Skin of body (tissue), 2 donors: ENCODE results near the gene GPR3. TPM values are rescaled to one million over a fixed set of nuclear protein-coding genes. Genes with fewer than 3 reads are reported as not detected.
"Not testable (repeated sequence)": the region's sequence is repeated elsewhere in the genome, so short reads cannot be mapped to it uniquely, and the experiment has no call there.

Experiments
- DNase-seq: peaks from one replicate; lab custom pipeline; 2025; lab: John Stamatoyannopoulos, UW
- total RNA-seq: library from RNA; depleted of rRNA; stranded (reverse); fragments of >200 nt; gene quantifications from one replicate; pipeline ENCODE4 v1.2.3, GENCODE V29; 2014

Gene GPR3
- total RNA-seq, 1 donor from 2014 or later: 0.30 TPM

GRCh38 chr1:27377760-27378495 lies 14.5 kb upstream of the GPR3 start:
- DNase-seq: no peak

- DNase-seq: no peak
Observed at GRCh38 chr1:27379564-27380122, 12.8 kb upstream of the GPR3 start.

GRCh38 chr1:27380224-27380623 lies 12.2 kb upstream of the GPR3 start:
- DNase-seq: no peak

GRCh38 chr1:27380766-27381733 lies 11.4 kb upstream of the GPR3 start:
- no peak for DNase-seq

GRCh38 chr1:27381969-27382762 lies 10.3 kb upstream of the GPR3 start:
- no peak for DNase-seq

- DNase-seq: no peak
Observed at GRCh38 chr1:27383039-27383605, 9.3 kb upstream of the GPR3 start, which contains the start of gene CD164L2. Gene CD164L2, minus strand, starts transcription at chr1:27383333. Its CDS starts 94 bp downstream, at chr1:27383239.

- no peak for DNase-seq
Observed at GRCh38 chr1:27383661-27384060, 8.8 kb upstream of the GPR3 start.

GRCh38 chr1:27384797-27385196 lies 7.6 kb upstream of the GPR3 start:
- DNase-seq: not testable (repeated sequence)

GRCh38 chr1:27388337-27389005 lies 4.0 kb upstream of the GPR3 start:
- no peak for DNase-seq

- no peak for DNase-seq
Observed at GRCh38 chr1:27391511-27392095, 819 bp upstream of the GPR3 start.

GRCh38 chr1:27392778-27393635 lies 585 bp downstream of the GPR3 start:
- DNase-seq: no peak

- DNase-seq: no peak
Observed at GRCh38 chr1:27393641-27394281, 1.3 kb downstream of the GPR3 start.

- no peak for DNase-seq
Observed at GRCh38 chr1:27394282-27394658, 1.8 kb downstream of the GPR3 start.

- DNase-seq: no peak
Observed at GRCh38 chr1:27394925-27395324, 2.5 kb downstream of the GPR3 start.

GRCh38 chr1:27395441-27396195 lies 3.2 kb downstream of the GPR3 start:
- DNase-seq: peak; percentile 59

GRCh38 chr1:27397110-27397509 lies 4.7 kb downstream of the GPR3 start:
- DNase-seq: no peak

GRCh38 chr1:27397749-27398148 lies 5.3 kb downstream of the GPR3 start:
- no peak for DNase-seq
